ENCODE measurements around the gene TTC27. TPM values are rescaled to one million over a fixed set of nuclear protein-coding genes. Genes with fewer than 3 reads are reported as not detected.
"Not testable (repeated sequence)": the region's sequence is repeated elsewhere in the genome, so short reads cannot be mapped to it uniquely, and the experiment has no call there.

The TTC27 gene
- polyA plus RNA-seq, 1 donor from 2014 or later: 11.1 TPM

GRCh38 chr2:32866462-32866861 lies 238.6 kb downstream of the TTC27 start:
- H3K27me3 ChIP-seq (ENCODE audit: insufficient read depth, low read depth, low read length); H4K20me1 ChIP-seq (ENCODE audit: insufficient read depth); H3K4me2 ChIP-seq (ENCODE audit: low read length); H3K4me3 ChIP-seq (ENCODE audit: low read length); H3K79me2 ChIP-seq (replicated peaks; ENCODE audit: insufficient read depth, low read length); H3K9me3 ChIP-seq (ENCODE audit: low read length); H2AFZ ChIP-seq (ENCODE audit: low read depth, low read length); H3K36me3 ChIP-seq (ENCODE audit: insufficient read depth, low read length); H3F3A ChIP-seq (ENCODE audit: insufficient read depth, low read length, poor library complexity, severe bottlenecking); H3K9ac ChIP-seq (ENCODE audit: low read length); H3K9me2 ChIP-seq (ENCODE audit: insufficient read depth, low read length); H3K27ac ChIP-seq (ENCODE audit: low read length): not testable (repeated sequence)

Small RNA genes within 50 kb of the gene (small RNA-seq; reads per million reads assigned to genes)
- gene MIR4765: 0 reads per million in 3 experiments

All from neural cell (in vitro differentiated cells).